Measurements from ENCODE around the gene MCHR1.

MCHR1 gene

DNA sequence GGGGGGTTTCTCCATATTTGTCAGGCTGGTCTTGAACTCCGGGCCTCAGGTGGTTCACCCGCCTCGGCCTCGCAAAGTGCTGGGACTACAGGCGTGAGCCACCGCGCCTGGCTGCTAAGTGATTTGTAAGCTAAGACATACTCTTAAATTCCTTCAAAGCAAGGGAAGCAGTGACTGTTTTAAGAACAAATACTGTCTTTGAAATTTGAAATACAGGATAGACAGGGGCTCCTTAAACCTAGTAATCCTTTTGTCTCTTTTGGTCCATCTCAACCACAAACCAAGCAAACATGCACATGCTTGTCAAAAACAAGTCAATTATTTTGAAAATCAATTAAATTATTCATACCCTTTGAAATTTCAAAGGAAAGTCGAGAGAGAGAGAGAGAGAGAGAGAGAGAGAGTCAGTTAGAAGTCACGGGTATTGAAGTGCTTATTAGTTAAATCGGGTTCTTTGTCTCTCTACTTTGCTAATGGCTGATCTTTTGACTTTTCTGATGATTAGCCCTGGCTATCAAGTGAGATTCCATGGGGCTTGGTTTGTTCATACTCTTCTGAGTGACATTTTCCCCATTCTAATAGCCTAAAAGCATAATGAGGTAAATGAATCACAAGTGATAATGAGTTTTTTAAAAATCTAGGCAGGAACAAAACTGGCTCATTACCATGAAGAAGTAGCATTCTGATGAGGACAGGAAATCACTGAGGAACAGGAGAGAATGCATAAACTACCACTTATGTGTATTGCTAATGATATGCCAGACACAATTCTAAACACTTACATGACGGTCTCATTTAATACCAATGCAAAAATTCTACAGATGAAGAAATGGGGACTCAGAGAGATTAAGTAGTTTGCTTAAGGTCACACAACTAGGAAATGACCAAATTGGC is 48.0 kb downstream of the MCHR1 start:
- DNase-seq (ENCODE audit: low spot score) = no peak

DNA sequence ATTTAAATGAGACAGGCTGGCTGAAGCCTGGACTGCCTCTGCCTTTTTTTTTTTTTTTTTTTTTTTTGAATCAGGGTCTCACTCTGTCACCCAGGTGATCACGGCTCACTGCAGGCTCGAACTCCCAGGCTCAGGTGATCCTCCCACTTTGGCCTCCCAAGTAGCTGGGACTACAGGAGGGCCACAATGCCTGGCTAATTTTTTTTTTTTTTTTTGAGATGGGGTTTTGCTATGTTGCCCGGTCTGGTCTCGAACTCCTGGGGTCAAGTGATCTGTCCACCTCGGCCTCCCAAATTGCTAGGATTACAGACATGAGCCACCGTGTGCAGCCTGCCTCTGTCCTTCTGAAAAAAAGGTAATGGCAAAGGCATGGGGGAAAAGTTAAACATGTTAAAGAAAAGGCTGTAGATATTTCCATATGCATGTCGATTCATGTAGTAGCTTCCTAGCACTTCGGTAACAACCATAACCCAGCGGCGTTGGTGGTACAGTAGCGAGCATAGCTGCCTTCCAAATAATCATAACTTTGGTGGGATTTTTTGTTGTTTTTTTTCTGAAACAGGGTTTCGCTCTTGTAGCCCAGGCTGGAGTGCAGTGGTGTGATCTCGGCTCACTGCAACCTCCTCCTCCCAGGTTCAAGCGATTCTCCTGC is 48.8 kb downstream of the MCHR1 start:
- no peak for DNase-seq (ENCODE audit: low spot score)

DNA sequence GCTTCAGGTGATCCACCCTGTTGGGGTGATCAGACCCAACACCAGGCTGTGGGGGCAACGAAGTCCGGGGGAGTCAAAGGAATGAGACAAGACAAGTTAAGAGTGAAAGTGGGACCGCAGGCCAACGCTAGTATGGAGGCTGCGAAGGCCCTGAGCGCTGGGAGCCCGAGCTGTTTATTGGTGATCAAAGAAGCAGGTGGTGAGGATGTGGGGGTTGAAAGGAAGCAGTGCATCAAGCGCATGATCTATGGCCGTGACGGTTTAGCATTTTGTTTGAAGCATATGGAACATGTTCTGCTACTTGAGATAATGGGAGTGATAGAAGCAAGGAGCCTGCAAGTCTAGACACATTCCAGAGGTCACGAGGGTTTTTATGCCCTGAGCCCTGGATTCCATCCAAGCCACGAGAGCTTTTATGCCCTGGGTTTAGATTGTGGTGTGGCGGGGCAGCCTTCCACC is 49.5 kb downstream of the MCHR1 start:
- no peak for DNase-seq (ENCODE audit: low spot score)

DNA sequence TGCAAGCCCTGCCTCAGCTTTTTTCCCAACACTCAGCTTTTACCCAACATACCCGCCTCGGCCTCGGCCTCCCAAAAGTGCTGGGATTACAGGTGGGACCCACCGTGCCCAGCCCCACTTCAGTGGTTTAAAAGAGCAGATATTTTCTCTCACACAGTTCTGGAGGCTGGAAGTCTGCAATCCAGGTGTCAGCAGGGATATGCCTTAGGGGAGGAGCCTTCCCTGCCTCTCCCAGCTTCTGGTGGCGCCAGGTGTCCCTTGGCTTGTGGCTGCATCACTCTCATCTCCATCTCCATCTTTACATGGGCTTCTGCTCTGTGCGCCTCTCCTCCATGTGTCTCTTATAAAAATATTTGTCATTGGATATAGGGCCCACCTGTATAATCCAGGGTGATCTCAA is 50.0 kb downstream of the MCHR1 start:
- DNase-seq (ENCODE audit: low spot score) = no peak

Measured in AG20443 (cell line).